H1 (cell line): ENCODE data around the gene EGF. TPM values are rescaled to one million over a fixed set of nuclear protein-coding genes. Genes with fewer than 3 reads are reported as not detected.

ENCODE experiments used
- CTCF ChIA-PET: fragments of 300-600 bp; sonication (Branson Sonifier 250); formaldehyde crosslinking; loops from one replicate; lab custom pipeline; 2021; ENCODE audit not compliant: partially characterized antibody; lab: Charles Lee
- POLR2A ChIA-PET: fragments of 300-600 bp; sonication (Branson Sonifier 250); formaldehyde crosslinking; loops from one replicate; lab custom pipeline; 2021; ENCODE audit warnings: inconsistent platforms; ENCODE audit not compliant: partially characterized antibody; lab: Charles Lee
- DNase-seq, 2 experiments: peaks; one replicate each; pipeline versions ENCODE4 v3.0.0 to v3.0.0-alpha.2; 2010 to 2022; ENCODE audit warnings: low spot score in 2 of 2, low read depth in 1 of 2, mixed read lengths in 1 of 2
- FAIRE-seq: peaks from 2 replicates; lab custom pipeline; 2011; peaks lifted over from hg19 to GRCh38; lab: Jason Lieb, UNC
- H2AFZ ChIP-seq: 2 replicates; pipeline ENCODE4 v1.8.1; 2012; ENCODE audit warnings: low read length, inconsistent platforms
- H2AK5ac ChIP-seq: 2 replicates; pipeline ENCODE4 v1.6.1; 2013; ENCODE audit warnings: low read depth, low read length
- H2BK120ac ChIP-seq: replicated peaks from 2 replicates; pipeline ENCODE3; 2013; ENCODE audit warnings: low read depth, low read length, inconsistent platforms
- H2BK12ac ChIP-seq: 2 replicates; pipeline ENCODE4 v1.6.1; 2013; ENCODE audit warnings: low read depth, low read length
- H2BK15ac ChIP-seq: 2 replicates; pipeline ENCODE4 v1.6.1; 2013; ENCODE audit warnings: low read length
- H2BK20ac ChIP-seq: 2 replicates; pipeline ENCODE4 v1.6.1; 2013; ENCODE audit warnings: low read length
- H2BK5ac ChIP-seq: 2 replicates; pipeline ENCODE4 v1.6.1; 2013; ENCODE audit warnings: low read depth, low read length
- H3K14ac ChIP-seq: 2 replicates; pipeline ENCODE4 v1.6.1; 2013; ENCODE audit warnings: inconsistent platforms; ENCODE audit not compliant: insufficient read length
- H3K18ac ChIP-seq: 2 replicates; pipeline ENCODE4 v1.6.1; 2013; ENCODE audit warnings: low read length; ENCODE audit errors: extremely low read depth
- H3K23ac ChIP-seq: 2 replicates; pipeline ENCODE4 v1.6.1; 2013; ENCODE audit warnings: inconsistent platforms; ENCODE audit not compliant: insufficient read length
- H3K23me2 ChIP-seq: 2 replicates; pipeline ENCODE4 v1.6.1; 2013; ENCODE audit warnings: low read depth, low read length
- H3K27ac ChIP-seq: 2 replicates; pipeline ENCODE4 v1.6.1; 2011; ENCODE audit warnings: low read depth, low read length, inconsistent platforms
- H3K27me3 ChIP-seq, 4 experiments: replicated peaks in 1 of 4; 1 replicate in 1 of 4; 2 replicates in 3 of 4; pipeline versions ENCODE4 v1.6.1 to v1.8.1; 2011 to 2013; ENCODE audit warnings: low read length in 3 of 4, mild to moderate bottlenecking in 3 of 4, inconsistent platforms in 2 of 4, mixed read lengths in 2 of 4, moderate library complexity in 1 of 4; ENCODE audit not compliant: control insufficient read depth in 3 of 4, insufficient read depth in 3 of 4; ENCODE audit errors: extremely low read depth in 1 of 4
- H3K36me3 ChIP-seq, 4 experiments: 2 replicates each; pipeline versions ENCODE4 v1.6.1 to v1.8.1; 2011 to 2013; ENCODE audit warnings: mild to moderate bottlenecking in 4 of 4, low read length in 3 of 4, moderate library complexity in 2 of 4, control low read depth in 1 of 4, inconsistent platforms in 1 of 4; ENCODE audit not compliant: insufficient read depth in 4 of 4, control insufficient read depth in 2 of 4
- H3K4ac ChIP-seq: replicated peaks from 2 replicates; pipeline ENCODE3; 2013; ENCODE audit warnings: low read length, low read depth, mixed read lengths, inconsistent platforms; ENCODE audit not compliant: insufficient read length
- H3K4me1 ChIP-seq, 4 experiments: replicated peaks in 1 of 4; 1 replicate in 1 of 4; 2 replicates in 3 of 4; pipeline versions ENCODE4 v1.6.1 to v1.8.1; 2011 to 2013; ENCODE audit warnings: low read length in 3 of 4, inconsistent platforms in 2 of 4, mixed read lengths in 1 of 4; ENCODE audit not compliant: insufficient read depth in 4 of 4, control insufficient read depth in 3 of 4
- H3K4me2 ChIP-seq, 2 experiments: 2 replicates each; pipeline versions ENCODE4 v1.6.1 to v1.8.1; 2011 to 2013; ENCODE audit warnings: low read depth in 2 of 2, low read length in 2 of 2, control low read depth in 1 of 2, inconsistent platforms in 1 of 2, mild to moderate bottlenecking in 1 of 2; ENCODE audit not compliant: insufficient read depth in 1 of 2
- H3K4me3 ChIP-seq, 4 experiments: fragments of 200-600, 300-600 bp in 1 of 4; sonication (generic), shearing (Covaris generic), sonication (Bioruptor Twin) in 1 of 4; 2 replicates each; pipeline versions ENCODE4 v1.5.1 to v1.8.1; 2011 to 2016; ENCODE audit warnings: low read length in 4 of 4, low read depth in 3 of 4, control low read depth in 2 of 4, inconsistent platforms in 2 of 4, mild to moderate bottlenecking in 2 of 4, mixed read lengths in 1 of 4, moderate library complexity in 1 of 4; ENCODE audit not compliant: insufficient read depth in 2 of 4; ENCODE audit errors: extremely low read depth in 1 of 4
- H3K56ac ChIP-seq: replicated peaks from 2 replicates; pipeline ENCODE3; 2013; ENCODE audit warnings: low read depth, mild to moderate bottlenecking, mixed read lengths, low read length, inconsistent platforms; ENCODE audit not compliant: insufficient read length
- H3K79me1 ChIP-seq: 2 replicates; pipeline ENCODE4 v1.6.1; 2013; ENCODE audit warnings: low read depth, low read length, control low read depth
- H3K79me2 ChIP-seq, 2 experiments: 2 replicates each; pipeline versions ENCODE4 v1.6.1 to v1.8.1; 2012 to 2013; ENCODE audit warnings: low read length in 2 of 2, mild to moderate bottlenecking in 2 of 2, inconsistent platforms in 1 of 2; ENCODE audit not compliant: insufficient read depth in 2 of 2, control insufficient read depth in 1 of 2
- H3K9ac ChIP-seq, 4 experiments: replicated peaks in 1 of 4; 1 replicate in 1 of 4; 2 replicates in 3 of 4; pipeline versions ENCODE4 v1.6.1 to v1.8.1; 2011 to 2013; ENCODE audit warnings: low read depth in 3 of 4, low read length in 3 of 4, control low read depth in 2 of 4, mild to moderate bottlenecking in 2 of 4, moderate library complexity in 2 of 4, inconsistent platforms in 1 of 4; ENCODE audit errors: extremely low read depth in 1 of 4
- H3K9me3 ChIP-seq, 2 experiments: 2 replicates each; pipeline versions ENCODE4 v1.6.1 to v1.8.1; 2012 to 2013; ENCODE audit warnings: mild to moderate bottlenecking in 2 of 2, moderate library complexity in 2 of 2, control low read depth in 1 of 2, inconsistent platforms in 1 of 2, low read depth in 1 of 2, low read length in 1 of 2, mixed read lengths in 1 of 2; ENCODE audit not compliant: insufficient read depth in 2 of 2
- H4K20me1 ChIP-seq, 2 experiments: replicated peaks in 1 of 2; 2 replicates each; pipeline versions ENCODE3 to v1.8.1; 2011 to 2013; ENCODE audit warnings: inconsistent platforms in 2 of 2, low read length in 2 of 2, mild to moderate bottlenecking in 1 of 2; ENCODE audit not compliant: insufficient read depth in 2 of 2, control insufficient read depth in 1 of 2
- H4K5ac ChIP-seq: 2 replicates; pipeline ENCODE4 v1.6.1; 2013; ENCODE audit warnings: low read length, low read depth, mixed read lengths, inconsistent platforms; ENCODE audit not compliant: insufficient read length
- H4K8ac ChIP-seq: 2 replicates; pipeline ENCODE4 v1.8.0; 2013; ENCODE audit warnings: mild to moderate bottlenecking, moderate library complexity, low read length, inconsistent platforms; ENCODE audit not compliant: insufficient read depth; ENCODE audit errors: extremely low read depth
- H4K91ac ChIP-seq: replicated peaks from 2 replicates; pipeline ENCODE3; 2013; ENCODE audit warnings: low read length, mixed read lengths, inconsistent platforms; ENCODE audit not compliant: insufficient read length
- BACH1 ChIP-seq: IDR thresholded peaks from 2 replicates; pipeline ENCODE4 v1.6.1; 2012; ENCODE audit warnings: low read length, improper control_type of control experiment
- BCL11A ChIP-seq, 2 experiments: IDR thresholded peaks; one replicate each; pipeline ENCODE4 v1.6.1; 2011; ENCODE audit warnings: low read depth in 2 of 2, low read length in 2 of 2, mild to moderate bottlenecking in 2 of 2
- CBX8 ChIP-seq: fragments of 300-800, 300-1000 bp; sonication (generic); IDR thresholded peaks from 2 replicates; pipeline ENCODE4 v1.7.1; 2016; ENCODE audit warnings: low read depth, low read length, borderline replicate concordance
- HDAC2 ChIP-seq, 2 experiments: fragments of 300-600 bp in 1 of 2; sonication (generic) in 1 of 2; IDR thresholded peaks; 2 replicates each; pipeline ENCODE4 v1.6.1; 2011 to 2012; ENCODE audit warnings: low read depth in 2 of 2, low read length in 2 of 2, mild to moderate bottlenecking in 2 of 2, moderate library complexity in 2 of 2, borderline replicate concordance in 1 of 2, inconsistent platforms in 1 of 2
- SIX5 ChIP-seq: IDR thresholded peaks from 2 replicates; pipeline ENCODE4 v1.6.1; 2011; ENCODE audit warnings: mild to moderate bottlenecking, low read depth, low read length
- SRF ChIP-seq: IDR thresholded peaks from 2 replicates; pipeline ENCODE4 v1.6.1; 2011; ENCODE audit warnings: mild to moderate bottlenecking, low read depth, low read length, moderate library complexity
- SUZ12 ChIP-seq: fragments of 200-600 bp; sonication (generic); IDR thresholded peaks from 2 replicates; pipeline ENCODE4 v1.6.1; 2012; ENCODE audit warnings: mild to moderate bottlenecking, inconsistent platforms, low read length, moderate library complexity, mixed read lengths
- TBP ChIP-seq: IDR thresholded peaks from 2 replicates; pipeline ENCODE4 v1.6.1; 2011; ENCODE audit warnings: low read depth, low read length, improper control_type of control experiment
- WGBS, 2 experiments: shearing (Covaris generic) in 1 of 2; methylation state at CpG; one replicate each; pipeline versions ENCODE4 v1.1.6 to v1.1.7; 2013 to 2015; ENCODE audit warnings: low lambda C conversion rate in 2 of 2, mixed read lengths in 2 of 2, inconsistent platforms in 1 of 2, low coverage in 1 of 2, missing lambda C conversion rate in 1 of 2; ENCODE audit not compliant: insufficient replicate concordance in 2 of 2, insufficient coverage in 1 of 2, insufficient read length in 1 of 2; ENCODE audit errors: extremely low coverage in 1 of 2, missing lambda C conversion rate in 1 of 2; 5-methylcytosine and 5-hydroxymethylcytosine counted together
- polyA plus RNA-seq, 7 experiments: library from polyadenylated mRNA; depleted of rRNA in 3 of 7; stranded (reverse) in 5 of 7; unstranded in 2 of 7; fragments of >200 nt in 5 of 7; fragments of 200-250 nt in 2 of 7; gene quantifications; 1 replicate in 5 of 7; 2 replicates in 1 of 7; 4 replicates in 1 of 7; pipeline versions ENCODE4 v1.2.1 to v1.2.3, GENCODE V29; 2011 to 2013; ENCODE audit warnings: missing spikeins in 2 of 7, mixed read lengths in 2 of 7
- total RNA-seq: library from RNA; stranded (reverse); fragmentation: NEBNext Ultra II Directional; extraction: Animal tissue kit (Norgen Biotek cat#: 25700); gene quantifications from 2 replicates; pipeline ENCODE4 v1.2.1, GENCODE V29; 2021
- TF ChIP-seq, protein P1 (sequence below): IDR thresholded peaks from 2 replicates; pipeline ENCODE4 v1.6.1; 2012; ENCODE audit warnings: inconsistent platforms
- TF ChIP-seq, protein P2 (sequence below): IDR thresholded peaks from 2 replicates; pipeline ENCODE4 v1.6.1; 2012; ENCODE audit warnings: low read length, inconsistent platforms

EGF gene
- total and polyA plus RNA-seq, 2 of the 8 experiments (the other 6 are each of a cell fraction or from before 2014, with no cell fraction given), result 1.5 to 2.6 TPM

DNA sequence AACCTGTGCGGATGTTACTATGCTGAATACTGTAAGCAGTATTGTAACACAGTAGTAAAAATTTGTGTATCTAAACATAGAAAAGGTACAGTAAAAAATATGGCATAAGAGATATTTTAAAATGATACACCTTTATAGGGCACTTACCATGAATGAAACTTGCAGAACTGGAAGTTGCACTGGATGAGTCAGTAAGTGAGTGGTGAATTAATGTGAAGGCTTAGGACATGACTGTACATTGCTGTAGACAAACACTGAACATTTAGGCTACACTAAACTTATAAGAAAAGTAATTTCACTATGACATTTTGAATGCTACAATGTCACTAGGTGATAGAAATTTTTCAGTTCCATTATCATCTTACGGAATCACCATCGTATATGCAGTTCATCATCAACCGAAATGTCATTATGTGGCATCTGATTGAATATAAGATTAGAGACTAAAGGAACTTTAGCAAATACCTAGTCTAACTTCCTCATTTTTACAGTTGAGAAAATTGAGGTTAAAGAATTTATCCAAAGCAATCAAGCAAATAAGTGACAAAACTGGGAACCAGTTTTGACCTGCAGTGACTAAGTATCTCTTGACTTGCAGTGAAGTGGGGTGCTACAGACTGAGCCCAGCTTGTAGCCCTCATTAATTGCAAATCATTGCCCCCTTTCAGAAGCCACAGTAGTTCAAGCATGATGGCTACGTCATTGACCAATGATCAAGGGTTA lies 55.3 kb downstream of the EGF start:
- WGBS, 2 experiments, result 94% methylated on average over 5 of the region's 5 CpGs; no CpG with 5 or more reads in 1 of the 2 experiments
- H4K5ac ChIP-seq, result no peak overlapping the region
- H4K20me1 ChIP-seq, result no peaks in the 10 kb centered on the region
- no peak overlapping the region for H3K14ac ChIP-seq
- no peak overlapping the region for H3K56ac ChIP-seq
- no peak overlapping the region for H3K4ac ChIP-seq
- CTCF ChIA-PET, result interaction anchor here (0.9 kb wide), 1 partner anchor 10 kb away, joined by 8 read pairs; no protein-coding TSS in a partner anchor
- no peaks in the 10 kb centered on the region for H3K79me2 ChIP-seq
- H3K9me3 ChIP-seq, result no peaks in the 10 kb centered on the region
- H3K36me3 ChIP-seq, result no peaks in the 10 kb centered on the region
- no peak for DNase-seq
- H3K79me1 ChIP-seq, result no peaks in the 10 kb centered on the region
- no peak overlapping the region for H3K27ac ChIP-seq
- no peak overlapping the region for H3K4me2 ChIP-seq
- POLR2A ChIA-PET, result no interaction called here
- no peak overlapping the region for H2BK20ac ChIP-seq
- no peaks in the 10 kb centered on the region; the same call in 1 of the 2 replicates for H3K23me2 ChIP-seq
- no peak overlapping the region for H4K8ac ChIP-seq
- H2BK120ac ChIP-seq, result no peak overlapping the region
- H3K27me3 ChIP-seq, result no peaks in the 10 kb centered on the region
- no peak overlapping the region for H2BK5ac ChIP-seq
- H3K18ac ChIP-seq, result no peak overlapping the region
- no peak overlapping the region for H3K4me3 ChIP-seq
- H2AK5ac ChIP-seq, result no peak overlapping the region
- H3K4me1 ChIP-seq, result peaks cover 0 to 8% (median 4%) of the 10 kb centered on the region in 4 experiments; a peak in 3 of 7 replicates
- no peak overlapping the region for H3K23ac ChIP-seq
- H3K9ac ChIP-seq, result no peak overlapping the region
- no peak overlapping the region for H2BK12ac ChIP-seq
- no peak overlapping the region for H4K91ac ChIP-seq
- no peak overlapping the region for H2BK15ac ChIP-seq
- no peak for FAIRE-seq
- no peak overlapping the region for H2AFZ ChIP-seq
- TF ChIP-seq, protein P1, sequence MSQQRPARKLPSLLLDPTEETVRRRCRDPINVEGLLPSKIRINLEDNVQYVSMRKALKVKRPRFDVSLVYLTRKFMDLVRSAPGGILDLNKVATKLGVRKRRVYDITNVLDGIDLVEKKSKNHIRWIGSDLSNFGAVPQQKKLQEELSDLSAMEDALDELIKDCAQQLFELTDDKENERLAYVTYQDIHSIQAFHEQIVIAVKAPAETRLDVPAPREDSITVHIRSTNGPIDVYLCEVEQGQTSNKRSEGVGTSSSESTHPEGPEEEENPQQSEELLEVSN, result no peak
- TF ChIP-seq BCL11A (IDR thresholded peaks at IDR 0.05; ENCODE audit: low read depth in 2 of 2, low read length in 2 of 2) (no peak), TBP (no peak), SUZ12 (no peak), BACH1 (no peak), HDAC2 (IDR thresholded peaks at IDR 0.05; ENCODE audit: borderline replicate concordance in 1 of 2, low read depth in 2 of 2, low read length in 2 of 2) (no peak), CBX8 (no peak), SIX5 (no peak), SRF (no peak)
- TF ChIP-seq, protein P2, sequence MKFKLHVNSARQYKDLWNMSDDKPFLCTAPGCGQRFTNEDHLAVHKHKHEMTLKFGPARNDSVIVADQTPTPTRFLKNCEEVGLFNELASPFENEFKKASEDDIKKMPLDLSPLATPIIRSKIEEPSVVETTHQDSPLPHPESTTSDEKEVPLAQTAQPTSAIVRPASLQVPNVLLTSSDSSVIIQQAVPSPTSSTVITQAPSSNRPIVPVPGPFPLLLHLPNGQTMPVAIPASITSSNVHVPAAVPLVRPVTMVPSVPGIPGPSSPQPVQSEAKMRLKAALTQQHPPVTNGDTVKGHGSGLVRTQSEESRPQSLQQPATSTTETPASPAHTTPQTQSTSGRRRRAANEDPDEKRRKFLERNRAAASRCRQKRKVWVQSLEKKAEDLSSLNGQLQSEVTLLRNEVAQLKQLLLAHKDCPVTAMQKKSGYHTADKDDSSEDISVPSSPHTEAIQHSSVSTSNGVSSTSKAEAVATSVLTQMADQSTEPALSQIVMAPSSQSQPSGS, result no peak
